HepG2 (cell line): ENCODE data around the gene TMEM134. TPM values are rescaled to one million over a fixed set of nuclear protein-coding genes. Genes with fewer than 3 reads are reported as not detected.
"Not testable (repeated sequence)": the region's sequence is repeated elsewhere in the genome, so short reads cannot be mapped to it uniquely, and the experiment has no call there.

Source experiments
- ATAC-seq: fragments of 200-7000 bp; cut with Tn5 transposase; 3 replicates; pipeline ENCODE4 v1.9.1; 2020; ENCODE audit warnings: mild to moderate bottlenecking, moderate library complexity
- BruUV-seq: library from RNA; stranded (reverse); fragments of 400-500 nt; replicated peaks from 2 replicates; lab custom pipeline; 2021; lab: Mats Ljungman, UMichigan
- CTCF ChIA-PET: fragments of 300-600 bp; formaldehyde crosslinking; extraction: SDS; loops from one replicate; lab custom pipeline; 2021; ENCODE audit warnings: low total read pairs, inconsistent platforms, low intra/inter-chr PET ratio; lab: Yijun Ruan, JAX
- POLR2A ChIA-PET: fragments of 350-600 bp; sonication (Branson Sonifier 250); formaldehyde crosslinking; loops from one replicate; lab custom pipeline; 2020; ENCODE audit warnings: antibody characterized with exemption, inconsistent platforms; lab: Yijun Ruan, JAX
- DNase-seq: peaks from one replicate; pipeline ENCODE4 v3.0.0-alpha.2; 2015; ENCODE audit warnings: low spot score
- FAIRE-seq: peaks from 3 replicates; lab custom pipeline; 2011; peaks lifted over from hg19 to GRCh38; lab: Jason Lieb, UNC
- H2AFZ ChIP-seq: one replicate; pipeline ENCODE4 v1.6.1; 2011; ENCODE audit warnings: low read length, inconsistent platforms
- H3K27ac ChIP-seq: fragments of 300-600 bp; 3 replicates; pipeline ENCODE4 v1.8.0; 2011; ENCODE audit warnings: mixed run types, mild to moderate bottlenecking, mixed read lengths, low read length, inconsistent platforms; ENCODE audit not compliant: insufficient read depth; ENCODE audit errors: extremely low read length
- H3K27me3 ChIP-seq, 2 experiments: fragments of 200-600 bp in 1 of 2; 2 replicates in 1 of 2; 3 replicates in 1 of 2; pipeline versions ENCODE4 v1.6.0 to v1.8.0; 2011; ENCODE audit warnings: low read length in 2 of 2, mild to moderate bottlenecking in 2 of 2, moderate library complexity in 2 of 2, inconsistent platforms in 1 of 2; ENCODE audit not compliant: insufficient read depth in 2 of 2, control insufficient read depth in 1 of 2
- H3K36me3 ChIP-seq, 2 experiments: fragments of 200-600 bp in 1 of 2; replicated peaks in 1 of 2; 2 replicates in 1 of 2; 3 replicates in 1 of 2; pipeline versions ENCODE4 v1.5.1 to v1.8.0; 2011; ENCODE audit warnings: low read length in 2 of 2, inconsistent platforms in 1 of 2; ENCODE audit not compliant: insufficient read depth in 2 of 2, control insufficient read depth in 1 of 2
- H3K4me1 ChIP-seq: 2 replicates; pipeline ENCODE4 v1.5.1; 2012; ENCODE audit warnings: low read length, inconsistent platforms; ENCODE audit not compliant: insufficient read depth
- H3K4me2 ChIP-seq: 2 replicates; pipeline ENCODE4 v1.6.0; 2011; ENCODE audit warnings: low read depth, low read length, inconsistent platforms
- H3K4me3 ChIP-seq, 3 experiments: fragments of 200-600 bp in 1 of 3; sonication (generic), shearing (Covaris generic) in 1 of 3; replicated peaks in 1 of 3; 2 replicates each; pipeline ENCODE4 v1.5.1; 2011 to 2016; ENCODE audit warnings: low read length in 3 of 3, inconsistent platforms in 2 of 3, low read depth in 2 of 3, mild to moderate bottlenecking in 2 of 3, control low read depth in 1 of 3, mixed read lengths in 1 of 3; ENCODE audit not compliant: insufficient read depth in 1 of 3
- H3K79me2 ChIP-seq: one replicate; pipeline ENCODE4 v1.6.1; 2011; ENCODE audit warnings: low read length, inconsistent platforms; ENCODE audit not compliant: insufficient read depth
- H3K9ac ChIP-seq: 2 replicates; pipeline ENCODE4 v1.6.0; 2011; ENCODE audit warnings: mild to moderate bottlenecking, low read depth, low read length, inconsistent platforms; ENCODE audit not compliant: insufficient read depth
- H3K9me3 ChIP-seq: 2 replicates; pipeline ENCODE4 v1.5.1; 2012; ENCODE audit warnings: mild to moderate bottlenecking, low read length
- H4K20me1 ChIP-seq: 2 replicates; pipeline ENCODE4 v1.6.0; 2011; ENCODE audit warnings: inconsistent platforms, mild to moderate bottlenecking, low read length, moderate library complexity; ENCODE audit not compliant: insufficient read depth
- RBFOX2 ChIP-seq: fragments of 200-400 bp; formaldehyde crosslinking; IDR thresholded peaks from 2 replicates; pipeline ENCODE4 v1.6.1; 2017; ENCODE audit warnings: low read depth, mild to moderate bottlenecking, low read length
- ZNF577 ChIP-seq: sonication (generic); formaldehyde crosslinking; IDR thresholded peaks from 2 replicates; pipeline ENCODE4 v1.4.0; 2020; ENCODE audit warnings: mild to moderate bottlenecking, low read depth, missing genetic modification reagents, borderline replicate concordance
- WGBS: methylation state at CpG from one replicate; pipeline ENCODE4 v1.1.6; 2017; ENCODE audit warnings: low lambda C conversion rate; 5-methylcytosine and 5-hydroxymethylcytosine counted together
- in situ Hi-C: cut with HindIII; loops from 2 replicates; pipeline ENCODE4 v1.10.0; 2017; ENCODE audit warnings: low pct_unique_long_range_greater_than_20kb; ENCODE audit not compliant: extremely low pct_ligation_motif_present
- intact Hi-C: fragments of 100-400 bp; cut with micrococcal nuclease; formaldehyde crosslinking; loops from one replicate; pipeline ENCODE4 v1.10.0; 2022; ENCODE audit not compliant: unreplicated experiment
- polyA plus RNA-seq, 8 experiments: library from polyadenylated mRNA; depleted of rRNA in 3 of 8; stranded (reverse) in 7 of 8; unstranded in 1 of 8; fragments of >200 nt; fragmentation: Illumina TruSeq in 4 of 8; extraction: Trizol in 4 of 8; gene quantifications; 2 replicates each; pipeline versions ENCODE4 v1.2.1 to v1.2.3, GENCODE V29; 2011 to 2016; ENCODE audit warnings: low read depth in 4 of 8, missing spikeins in 1 of 8, mixed read lengths in 1 of 8; ENCODE audit not compliant: insufficient read depth in 1 of 8
- total RNA-seq, 5 experiments: library from RNA; depleted of rRNA; stranded (reverse); fragments of >200 nt; fragmentation: Illumina TruSeq; extraction: Trizol; gene quantifications; 2 replicates each; pipeline ENCODE4 v1.2.3, GENCODE V29; 2016; ENCODE audit warnings: low read depth in 1 of 5

TMEM134 gene
- total and polyA plus RNA-seq, 2 of the 13 experiments (the other 11 are each of a cell fraction or from before 2014, with no cell fraction given): 6.9 to 26.9 TPM

GRCh38 chr11:67486481-67487195 lies 17.6 kb upstream of the TMEM134 start:
- H2AFZ ChIP-seq: no peak overlapping the region
- no peaks in the 10 kb centered on the region for H3K27me3 ChIP-seq
- DNase-seq: no peak
- POLR2A ChIA-PET: no interaction called here
- in situ Hi-C loops: no loop called here
- BruUV-seq: no TSS peak
- H3K36me3 ChIP-seq: peaks cover 4 to 22% of the 10 kb centered on the region in 2 experiments; a peak in 4 of 5 replicates
- no peak overlapping the region for H3K9ac ChIP-seq
- no peak overlapping the region for H3K27ac ChIP-seq
- no peak for ATAC-seq
- TF ChIP-seq RBFOX2 (0 out of 2 replicates have a peak, but pooled peaks have one; percentile 25), ZNF577 (no peak)
- H3K4me3 ChIP-seq: no peak overlapping the region
- no peaks in the 10 kb centered on the region for H3K79me2 ChIP-seq
- no peaks in the 10 kb centered on the region for H3K9me3 ChIP-seq
- no peak overlapping the region for H3K4me2 ChIP-seq
- peaks cover 28% of the 10 kb centered on the region for H3K4me1 ChIP-seq
- FAIRE-seq: no peak
- intact Hi-C loops: no loop called here
- CTCF ChIA-PET: no interaction called here
- 96% methylated on average over 3 of the region's 20 CpGs for WGBS
- no peaks in the 10 kb centered on the region for H4K20me1 ChIP-seq

- DNase-seq, intact Hi-C loops, H4K20me1 ChIP-seq, ATAC-seq, H3K4me2 ChIP-seq, H3K27ac ChIP-seq, H3K79me2 ChIP-seq, H3K4me3 ChIP-seq, H2AFZ ChIP-seq, H3K27me3 ChIP-seq, CTCF ChIA-PET, H3K9ac ChIP-seq, BruUV-seq, H3K9me3 ChIP-seq, FAIRE-seq, in situ Hi-C loops: not testable (repeated sequence)
- 96% methylated on average over 7 of the region's 7 CpGs for WGBS
- Histone ChIP-seq H3K36me3 (peaks cover 4 to 22% of the 10 kb centered on the region in 2 experiments; a peak in 3 of 5 replicates), H3K4me1 (peaks cover 28% of the 10 kb centered on the region)
- POLR2A ChIA-PET: interaction anchor here (1.0 kb wide), 1 partner anchor 21 kb away, joined by 3 read pairs; no protein-coding TSS in a partner anchor
These were observed 16.9 kb upstream of the TMEM134 start for GRCh38 chr11:67485873-67486361.
